DMS53 treated with DMSO at 0.1 percent for 48 hours (cell line): ENCODE results near the gene ZNF169.
"Not testable (repeated sequence)": the region's sequence is repeated elsewhere in the genome, so short reads cannot be mapped to it uniquely, and the experiment has no call there.

Source experiments
- DNase-seq: peaks from one replicate; lab custom pipeline; 2025; ENCODE audit not compliant: unreplicated experiment; lab: John Stamatoyannopoulos, UW

The ZNF169 gene

DNA sequence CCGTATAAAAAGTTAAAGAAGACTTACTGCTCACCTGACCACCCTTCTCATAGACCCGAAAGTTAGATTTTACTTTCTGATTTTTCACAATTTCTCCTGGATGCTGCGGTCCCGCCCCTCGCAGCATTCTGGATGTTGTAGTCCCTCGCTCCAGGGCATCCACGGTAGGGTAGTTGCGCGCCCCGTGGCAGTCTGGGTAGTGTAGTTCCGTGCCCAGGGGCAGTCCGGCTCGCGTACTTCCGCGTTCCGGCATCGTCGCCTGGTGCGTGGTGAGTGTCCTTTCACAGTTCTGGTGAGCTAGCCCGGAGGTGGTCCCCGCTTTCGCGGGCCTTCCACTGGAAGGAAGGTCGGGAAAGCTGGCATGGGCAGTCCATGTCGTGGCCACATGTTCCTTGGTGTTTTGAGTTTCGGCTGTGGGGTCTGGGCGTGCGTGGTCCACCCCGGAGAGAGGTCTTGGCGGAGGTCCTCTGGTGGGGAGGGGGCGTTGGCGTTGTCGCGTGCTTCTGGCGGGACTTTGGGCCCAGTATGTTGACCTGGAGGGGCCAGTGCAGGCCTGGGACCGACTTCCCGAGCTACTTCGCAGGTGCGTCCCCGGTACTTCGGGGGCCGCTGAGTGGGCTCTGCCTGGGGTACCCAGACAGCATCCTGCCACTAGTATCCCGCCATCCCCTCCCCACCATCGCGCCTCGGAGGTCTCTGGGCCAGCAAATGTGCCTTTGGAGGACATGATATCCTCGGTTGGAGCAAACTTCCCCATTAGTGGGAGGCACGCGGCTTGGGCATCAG is at the start of gene ZNF169:
TSS of gene ZNF169 (plus strand) at position 222 of the 786 bp plus-strand sequence. CDS start 19,515 bp downstream, outside the sequence.
- peak; percentile 59 for DNase-seq

DNA sequence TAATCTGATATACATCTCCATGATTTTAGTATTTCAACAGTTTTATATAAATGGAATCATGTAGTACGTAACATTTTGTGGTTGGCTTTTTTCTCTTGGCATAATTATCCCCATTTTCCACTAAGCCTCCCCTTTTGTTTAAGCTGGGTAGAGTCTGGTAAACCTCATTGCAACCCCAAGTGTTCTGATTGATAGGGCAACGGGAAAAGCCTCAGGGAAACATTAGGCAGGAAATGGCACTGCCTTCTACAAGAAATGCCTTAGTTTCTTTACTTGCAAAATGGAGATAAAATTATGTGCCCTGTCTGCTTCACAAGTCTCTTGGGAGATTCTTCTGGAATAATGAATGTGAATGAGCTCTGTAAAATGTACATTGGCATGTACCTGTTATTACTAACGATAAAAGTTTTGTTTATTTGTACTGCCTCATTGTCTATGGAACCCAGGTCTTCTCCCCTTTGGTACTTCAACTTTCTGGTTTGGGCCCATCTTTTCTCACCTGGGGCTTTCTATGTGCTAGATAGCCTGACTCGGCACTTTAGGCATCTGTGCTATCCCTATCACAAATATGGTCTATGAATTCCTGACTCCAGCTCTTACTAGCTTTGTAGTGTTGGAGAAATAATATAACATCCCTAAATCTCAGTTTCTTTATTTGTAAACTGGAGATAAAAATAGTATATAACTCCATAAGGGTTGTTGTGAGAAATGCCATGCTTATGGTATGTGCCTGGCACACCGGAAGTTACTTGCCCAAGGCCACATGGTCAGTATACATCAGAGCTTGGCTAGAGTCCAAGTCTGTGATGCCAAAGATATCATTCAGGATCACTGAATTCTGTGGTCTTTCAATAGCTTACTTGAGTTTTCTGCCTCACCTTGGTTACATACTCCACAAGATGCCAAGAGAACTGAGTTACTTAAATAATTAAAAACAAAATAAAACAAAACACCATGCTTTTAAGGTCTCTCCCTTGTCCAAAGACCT is 48.2 kb upstream of the ZNF169 start:
- DNase-seq, result no peak

DNA sequence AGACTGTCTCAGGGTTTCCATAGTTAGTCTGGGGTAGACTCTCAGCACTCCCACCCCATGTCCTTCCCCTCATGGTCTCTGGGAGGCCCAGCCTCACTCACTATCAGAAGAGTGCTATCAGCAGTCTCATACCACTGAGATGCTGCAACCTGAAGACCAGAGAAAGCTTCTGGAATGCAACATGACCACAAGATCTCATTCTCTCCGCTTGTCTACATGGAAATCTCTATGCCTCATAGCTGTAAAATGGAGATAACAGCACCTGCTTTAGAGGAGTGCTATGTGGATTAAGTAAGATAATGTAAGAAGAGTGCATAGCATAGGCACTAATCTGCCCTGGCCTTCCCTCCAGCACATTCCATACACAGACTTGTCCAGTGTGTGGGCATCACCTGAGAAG is 47.0 kb upstream of the ZNF169 start:
- no peak for DNase-seq

DNA sequence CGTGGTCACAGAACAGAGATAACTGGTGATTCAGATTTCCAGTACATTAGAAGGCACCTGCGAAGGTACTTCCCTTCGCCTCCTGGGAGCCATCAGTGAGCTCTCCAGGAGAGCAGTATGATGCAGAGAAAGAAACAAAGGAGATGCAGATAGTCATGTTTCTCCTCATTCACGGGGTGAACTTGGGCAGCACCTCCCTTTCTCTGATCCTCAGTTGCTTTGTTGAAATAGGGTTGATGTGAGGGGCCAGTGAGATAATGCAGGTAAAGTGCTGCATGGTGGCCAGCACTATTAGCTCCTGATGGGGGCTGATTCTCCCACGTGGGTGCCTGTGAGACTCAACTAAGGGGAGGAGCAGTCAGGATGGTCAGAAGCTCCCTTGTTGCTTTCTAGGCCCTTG is 46.6 kb upstream of the ZNF169 start:
- no peak for DNase-seq

DNA sequence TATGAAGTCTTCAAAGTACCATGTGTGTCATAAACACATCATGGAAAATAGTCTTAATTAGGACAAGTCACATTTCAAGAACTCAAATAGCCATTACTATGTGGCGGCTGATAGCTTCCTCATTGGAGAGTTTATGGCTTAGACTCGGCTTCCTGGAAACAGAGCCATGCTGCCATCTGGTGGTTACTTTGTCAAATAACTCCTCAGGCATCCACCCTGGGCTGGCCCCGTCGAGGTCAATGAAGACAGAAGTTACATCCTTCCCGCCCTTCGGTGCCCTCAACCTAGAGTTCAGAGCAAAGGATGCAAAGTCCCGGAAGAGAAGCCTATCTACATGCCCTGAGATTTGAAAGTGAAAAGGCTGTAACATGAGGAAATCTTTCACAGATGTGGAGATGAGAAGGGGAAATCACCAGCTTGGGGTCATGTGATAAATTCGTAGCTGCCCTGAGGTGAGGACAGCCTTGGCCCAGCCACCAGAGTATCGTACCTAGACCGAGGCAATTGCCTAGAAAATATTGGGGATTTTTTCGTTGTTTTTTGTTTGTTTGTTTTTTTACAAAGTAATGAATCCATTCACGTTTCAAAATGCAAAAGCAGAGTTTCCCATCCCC is 45.5 kb upstream of the ZNF169 start:
- DNase-seq, result peak; percentile 59

DNA sequence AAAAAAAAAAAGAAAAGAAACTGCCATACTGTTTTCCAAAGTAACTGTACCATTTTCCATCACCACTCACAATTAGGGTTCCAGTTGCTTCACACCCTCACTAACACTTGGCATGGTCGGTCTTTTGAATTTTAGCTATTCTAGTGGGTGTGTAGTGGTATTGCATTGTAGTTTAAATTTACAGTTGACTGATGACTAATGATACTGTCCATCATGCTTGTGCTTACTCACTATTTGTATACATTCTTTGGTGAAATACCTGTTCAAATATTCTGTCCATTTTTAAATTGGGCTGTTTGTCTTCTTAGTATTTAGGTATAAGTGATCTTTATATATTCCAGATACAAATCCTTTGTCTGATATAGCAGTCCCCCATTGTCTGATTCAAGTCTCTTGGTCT is 36.2 kb upstream of the ZNF169 start:
- no peak for DNase-seq

DNA sequence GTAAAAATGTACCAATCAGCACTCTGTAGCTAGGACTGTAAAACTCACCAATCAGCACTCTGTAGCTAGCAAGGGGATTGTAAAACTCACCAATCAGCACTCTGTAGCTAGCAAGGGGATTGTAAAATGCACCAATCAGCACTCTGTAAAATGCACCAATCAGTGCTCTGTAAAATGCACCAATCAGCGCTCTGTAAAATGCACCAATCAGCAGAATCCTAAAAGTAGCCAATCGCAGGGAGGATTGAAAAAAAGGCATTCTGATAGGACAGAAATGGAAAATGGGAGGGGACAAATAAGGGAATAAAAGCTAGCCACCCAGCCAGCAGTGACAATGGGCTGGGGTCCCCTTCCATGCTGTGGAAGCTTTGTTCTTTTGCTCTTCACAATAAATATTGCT is 33.7 kb upstream of the ZNF169 start:
- not testable (repeated sequence) for DNase-seq

DNA sequence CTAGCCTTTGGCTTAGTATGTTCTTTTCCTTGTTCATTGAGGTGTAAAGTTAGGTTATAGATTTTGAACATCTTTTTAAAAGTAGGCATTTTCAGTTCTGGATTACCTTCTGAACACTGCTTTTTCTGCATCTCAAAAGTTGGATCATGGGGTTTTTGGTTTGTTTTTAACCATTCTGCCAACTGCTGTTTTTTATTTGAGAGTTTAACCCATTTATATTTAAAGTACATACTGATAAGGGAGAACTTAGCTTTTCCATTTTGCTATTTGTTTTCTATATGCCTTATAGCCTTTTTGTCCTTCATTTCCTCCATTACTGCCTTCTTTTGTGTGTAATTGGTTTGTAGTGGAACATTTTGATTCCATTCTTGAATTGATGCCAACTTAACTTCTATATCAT is 30.5 kb upstream of the ZNF169 start:
- DNase-seq, result no peak

DNA sequence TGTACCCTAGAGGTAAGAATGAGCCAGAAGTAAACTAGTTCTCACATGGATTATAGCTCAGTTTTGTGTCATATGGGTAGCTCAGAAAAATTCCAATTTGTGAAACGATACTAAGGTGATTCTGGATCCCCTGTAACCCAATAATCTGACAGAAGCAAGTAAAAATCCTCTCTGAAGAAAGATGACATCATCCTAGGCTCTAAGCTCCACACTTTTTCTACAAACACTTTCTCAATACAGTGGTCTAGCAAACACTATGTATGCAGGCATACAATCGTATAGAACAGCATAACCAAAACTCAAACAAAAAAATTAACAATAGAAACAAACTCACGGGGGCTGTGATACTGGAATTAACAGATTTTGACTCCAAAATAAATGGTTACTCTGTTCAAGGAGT is 26.7 kb upstream of the ZNF169 start:
- DNase-seq, result no peak

DNA sequence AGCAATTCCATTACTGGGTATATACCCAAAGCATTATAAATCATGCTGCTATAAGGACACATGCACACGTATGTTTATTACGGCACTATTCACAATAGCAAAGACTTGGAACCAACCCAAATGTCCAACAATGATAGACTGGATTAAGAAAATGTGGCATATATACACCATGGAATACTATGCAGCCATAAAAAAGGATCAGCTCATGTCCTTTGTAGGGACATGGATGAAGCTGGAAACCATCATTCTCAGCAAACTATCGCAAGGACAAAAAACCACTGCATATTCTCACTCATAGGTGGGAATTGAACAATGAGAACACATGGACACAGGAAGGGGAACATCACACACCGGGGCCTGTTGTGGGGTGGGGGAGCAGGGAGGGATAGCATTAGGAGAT is 18.0 kb upstream of the ZNF169 start:
- DNase-seq, result not testable (repeated sequence)

DNA sequence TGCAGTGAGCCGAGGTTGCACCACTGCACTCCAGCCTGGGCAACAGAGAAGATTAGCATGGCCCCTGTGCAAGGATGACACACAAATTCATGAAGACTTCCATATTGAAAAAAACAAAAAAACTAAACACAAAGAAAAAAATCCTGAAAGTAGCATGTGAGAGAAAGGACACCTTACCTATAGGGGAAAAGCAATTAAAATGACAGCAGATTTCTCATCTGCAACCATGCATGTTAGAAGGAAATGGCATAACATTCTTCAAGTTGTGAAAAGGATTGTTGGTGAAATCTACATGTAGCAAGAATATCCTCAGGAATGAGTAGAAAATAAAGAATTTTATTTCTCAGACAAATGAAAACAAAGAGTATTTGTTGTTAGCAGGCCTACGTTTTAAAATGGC is 13.4 kb upstream of the ZNF169 start:
- DNase-seq, result no peak

DNA sequence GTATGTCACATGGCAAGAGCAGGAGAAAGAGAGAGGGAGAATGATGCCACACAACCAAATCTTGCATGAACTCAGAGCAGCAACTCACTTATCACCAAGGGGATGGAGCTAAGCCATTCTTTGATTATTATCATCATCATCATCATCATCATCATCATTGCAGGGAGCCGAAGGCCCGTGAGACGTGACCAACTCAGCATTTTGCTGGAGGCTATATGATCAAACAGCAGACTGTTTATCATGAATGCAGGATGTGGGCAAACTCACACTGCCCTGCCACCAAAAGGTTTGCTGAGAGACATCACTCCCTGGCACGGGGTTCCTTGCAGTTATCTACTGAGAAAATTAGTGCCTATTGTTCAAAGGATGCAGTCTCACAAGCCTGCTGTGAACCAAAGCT is 8.6 kb upstream of the ZNF169 start:
- DNase-seq, result no peak

DNA sequence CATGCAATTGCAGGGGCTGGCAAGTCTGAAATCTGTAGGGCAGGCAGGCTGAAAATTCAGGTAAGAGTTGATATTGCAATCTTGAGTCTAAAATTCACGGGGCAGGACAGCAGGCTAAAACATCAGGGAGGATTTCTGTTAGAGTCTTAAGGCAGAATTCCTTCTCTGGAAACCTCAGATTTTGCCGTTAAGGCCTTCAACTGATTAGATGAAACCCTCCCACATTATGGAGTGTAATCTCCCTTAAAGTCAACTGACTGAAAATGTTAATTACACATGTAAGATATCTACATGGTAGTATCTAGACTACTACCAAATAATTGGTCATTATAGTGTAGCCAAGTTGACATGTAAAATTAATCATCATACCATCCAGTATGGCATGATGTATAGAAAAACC is 3.1 kb upstream of the ZNF169 start:
- no peak for DNase-seq

DNA sequence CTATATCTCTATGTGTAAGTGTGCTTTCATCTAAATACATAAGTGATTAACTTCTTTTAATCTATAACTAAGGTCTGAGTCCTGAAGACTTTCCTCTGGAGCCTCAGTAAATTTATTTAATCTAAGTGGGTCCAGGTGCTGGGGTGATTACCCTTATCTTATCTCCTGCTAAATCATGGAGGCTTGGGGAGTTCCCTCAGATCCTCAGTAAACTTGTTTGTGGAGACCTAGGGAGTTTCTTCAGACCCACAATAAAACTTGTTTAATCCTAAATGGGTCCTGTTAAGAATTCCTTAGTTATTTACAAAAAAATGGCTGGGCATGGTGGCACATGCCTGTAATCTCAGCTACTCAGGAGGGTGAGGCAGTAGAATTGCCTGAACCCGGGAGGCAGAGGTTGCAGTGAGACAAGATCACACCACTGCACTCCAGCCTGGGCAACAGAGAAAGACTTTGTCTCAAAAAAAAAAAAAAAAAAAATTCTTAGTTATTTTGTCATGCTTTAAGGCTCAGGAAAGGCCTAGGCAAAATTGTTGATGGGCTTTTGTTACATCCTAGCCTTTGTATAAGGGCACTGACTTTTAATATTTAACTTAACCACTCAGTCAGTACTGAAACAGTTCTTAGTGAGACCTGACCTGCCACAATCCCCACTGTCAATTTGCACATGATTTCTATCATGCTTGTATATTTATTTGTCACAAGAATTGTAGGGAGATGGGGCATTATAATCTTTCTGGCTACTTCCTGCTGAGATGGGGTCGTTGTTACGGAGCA is 6.7 kb downstream of the ZNF169 start:
- not testable (repeated sequence) for DNase-seq

DNA sequence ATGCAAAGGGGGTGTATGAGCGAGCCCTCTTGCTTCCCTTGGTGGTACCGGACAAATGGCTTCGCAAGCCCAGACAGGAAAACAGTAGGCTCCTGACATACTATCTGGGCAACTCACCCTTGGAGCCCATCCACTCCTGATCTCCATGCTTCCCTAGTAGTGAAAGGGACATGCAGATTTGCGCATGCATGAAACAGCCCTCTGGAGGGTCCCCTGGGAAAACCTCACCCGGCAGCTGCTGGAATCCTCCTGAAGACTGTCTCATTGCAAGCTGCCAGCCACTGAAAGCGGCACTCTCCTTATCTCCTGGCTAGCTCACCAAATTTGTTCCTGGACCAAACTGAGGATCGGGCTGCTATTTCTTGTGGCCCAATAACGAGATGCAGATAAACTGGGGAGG is 10.2 kb downstream of the ZNF169 start:
- no peak for DNase-seq

DNA sequence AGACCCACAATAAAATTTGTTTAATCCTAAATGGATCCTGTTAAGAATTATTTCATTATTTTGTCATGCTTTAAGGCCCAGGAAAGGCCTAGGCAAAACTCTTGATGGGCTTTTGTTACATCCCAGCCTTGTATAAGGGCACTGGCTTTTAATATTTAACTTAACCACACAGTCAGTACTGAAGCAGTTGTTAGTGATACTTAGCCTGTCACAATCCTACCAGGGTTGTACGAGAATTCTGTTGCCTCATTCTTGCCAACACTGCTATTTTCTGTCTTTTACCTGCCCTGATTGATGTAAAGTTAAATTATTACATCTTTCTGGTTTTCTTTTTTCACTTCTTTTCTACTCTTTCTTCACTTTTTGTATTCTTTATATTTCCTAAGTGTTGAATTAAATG is 10.9 kb downstream of the ZNF169 start:
- DNase-seq, result peak; percentile 9

DNA sequence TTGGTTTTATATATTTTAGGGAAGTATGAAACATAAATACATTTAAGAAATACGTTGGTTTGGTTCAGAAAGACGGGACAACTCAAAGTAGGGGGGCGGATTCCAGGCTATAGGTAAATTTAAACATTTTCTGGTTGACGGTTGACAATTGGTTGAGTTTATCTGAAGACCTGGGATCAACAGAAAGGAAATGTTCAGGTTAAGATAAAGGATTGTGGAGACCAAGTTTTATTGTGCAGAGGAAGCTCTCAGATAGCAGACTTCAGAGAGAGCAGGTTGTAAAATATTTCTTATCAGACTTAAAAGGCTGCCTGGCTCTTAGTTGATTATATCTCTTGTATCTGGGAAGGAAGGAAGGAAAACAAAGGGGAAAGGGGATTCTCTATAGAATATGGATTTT is 17.9 kb downstream of the ZNF169 start:
- not testable (repeated sequence) for DNase-seq

DNA sequence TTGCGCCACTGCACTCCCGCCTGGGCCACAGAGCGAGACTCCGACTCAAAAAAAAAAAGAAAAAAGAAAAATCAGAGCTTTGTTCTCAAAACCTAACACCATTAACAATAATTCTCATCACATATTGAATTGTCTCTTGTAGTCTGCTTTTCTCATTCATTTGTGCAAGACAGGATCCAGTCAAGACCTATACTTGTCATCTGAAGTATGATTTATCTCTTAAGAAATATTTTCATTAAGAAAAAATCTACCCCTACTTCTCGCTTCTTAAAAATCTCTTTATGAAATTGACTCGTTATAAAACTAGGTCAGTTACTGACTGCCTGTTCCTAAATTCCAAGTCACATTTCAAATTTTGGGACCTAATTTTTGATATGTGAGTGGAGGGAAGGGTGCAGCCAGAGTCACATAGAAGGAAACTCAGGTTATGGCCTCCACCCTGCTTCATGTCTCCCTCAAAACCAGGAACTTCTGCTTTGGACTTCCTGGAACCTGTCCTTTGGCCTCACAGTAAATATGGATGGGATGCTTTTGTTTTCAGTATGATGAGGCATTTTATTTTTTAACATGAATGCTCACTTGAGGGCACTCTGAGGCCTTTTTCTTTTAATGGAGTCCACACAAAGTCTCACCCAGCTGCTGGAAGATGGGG is 18.9 kb downstream of the ZNF169 start:
- no peak for DNase-seq

DNA sequence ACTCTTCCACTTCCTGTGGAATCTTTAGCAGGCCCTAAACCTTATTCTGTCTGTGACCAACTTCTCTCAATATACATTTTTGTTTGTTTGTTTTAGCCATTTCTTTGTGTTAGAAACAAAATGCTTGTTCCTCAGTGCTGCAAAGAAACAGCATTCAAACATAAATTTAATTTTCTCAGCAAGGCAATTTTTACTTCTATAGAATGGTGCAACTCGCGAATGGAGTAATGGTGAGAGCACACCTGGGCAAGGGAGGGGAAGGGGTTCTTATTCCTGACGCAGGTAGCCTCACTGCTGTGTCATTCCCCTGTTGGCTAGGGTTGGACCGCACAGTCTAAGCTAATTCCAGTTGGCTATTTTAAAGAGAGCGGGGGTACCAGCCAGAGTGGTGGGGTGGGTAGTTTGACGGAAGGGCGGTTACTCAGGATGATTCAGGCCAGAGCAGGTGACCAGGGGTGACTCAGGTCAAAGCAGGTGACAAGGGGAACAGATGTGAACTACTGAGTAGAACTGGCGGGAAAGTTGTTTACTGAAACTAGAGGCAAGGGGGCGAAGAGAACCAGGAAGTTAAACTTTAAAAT is 21.4 kb downstream of the ZNF169 start:
- DNase-seq, result no peak

DNA sequence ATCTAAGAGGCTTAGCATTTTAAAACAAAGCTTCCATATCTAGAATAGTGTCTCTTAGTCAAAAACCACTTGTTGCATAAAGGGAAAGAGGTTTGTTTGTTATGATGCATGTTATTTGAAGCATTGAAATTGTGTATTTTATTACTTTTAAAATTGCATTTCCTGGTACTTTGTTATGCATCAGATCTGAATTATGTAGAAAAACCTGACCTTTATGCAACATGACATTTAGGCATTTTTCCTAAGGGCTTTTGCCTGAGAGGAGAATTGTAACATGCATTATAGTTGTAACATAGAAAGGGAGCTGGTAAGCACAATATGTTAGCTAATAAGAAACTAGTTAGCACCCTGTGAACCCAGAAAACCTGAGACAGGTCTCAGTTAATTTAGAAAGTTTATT is 22.0 kb downstream of the ZNF169 start:
- DNase-seq, result no peak
